GM18505 (cell line): ENCODE measurements around the gene CLDN7.

Experiments
- ATAC-seq: cut with Tn5 transposase; IDR thresholded peaks from one replicate; pipeline ENCODE4 v1.9.1; 2021; ENCODE audit not compliant: unreplicated experiment
- POLR2A ChIP-seq: IDR thresholded peaks from 4 replicates; pipeline ENCODE4 v1.6.1; 2011; ENCODE audit warnings: borderline replicate concordance; ENCODE audit not compliant: insufficient read depth, insufficient read length; ENCODE audit errors: extremely low read depth

Gene CLDN7

DNA sequence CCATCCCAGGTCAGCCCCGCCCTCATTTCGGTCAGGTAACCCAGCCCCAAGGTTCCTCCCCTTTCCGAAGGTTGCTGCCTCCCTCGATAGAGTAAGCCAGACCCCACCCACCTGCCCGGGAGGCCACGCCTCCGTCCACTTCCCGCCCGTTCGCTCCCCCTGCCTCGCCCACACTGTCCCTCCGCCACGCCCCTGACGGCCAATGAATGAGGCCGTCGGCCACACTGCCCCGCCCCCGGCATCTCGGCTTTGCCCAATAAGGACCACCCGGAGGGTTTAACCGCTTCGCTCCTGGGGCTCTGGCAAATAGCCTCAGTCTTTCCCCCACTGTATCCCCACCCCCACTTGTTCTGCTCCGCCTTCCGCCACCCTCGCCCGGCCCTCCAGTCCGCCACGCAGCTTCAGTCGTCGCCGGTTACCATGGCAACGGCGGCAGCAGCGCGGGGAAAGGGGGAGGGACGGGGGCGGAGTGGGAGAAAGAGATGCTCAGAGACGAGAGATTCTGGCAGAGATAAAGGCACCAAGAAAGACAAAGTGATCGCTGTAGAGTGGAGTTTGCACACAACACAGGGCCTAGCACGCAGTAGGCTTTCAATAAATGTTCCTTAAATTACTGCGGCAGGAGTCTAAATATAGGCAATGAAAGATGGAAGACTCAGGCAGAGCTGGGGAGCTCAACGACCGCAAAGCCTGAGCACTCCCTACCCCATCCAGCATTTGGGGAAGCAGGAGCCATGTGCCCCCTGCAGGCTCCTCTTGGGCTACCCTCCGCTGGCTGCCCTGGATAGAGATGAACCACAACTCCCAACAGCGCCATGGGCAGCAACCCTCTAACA lies 47.8 kb downstream of the CLDN7 start:
- TF ChIP-seq POLR2A, result no peak
- ATAC-seq, result peak; percentile 79

DNA sequence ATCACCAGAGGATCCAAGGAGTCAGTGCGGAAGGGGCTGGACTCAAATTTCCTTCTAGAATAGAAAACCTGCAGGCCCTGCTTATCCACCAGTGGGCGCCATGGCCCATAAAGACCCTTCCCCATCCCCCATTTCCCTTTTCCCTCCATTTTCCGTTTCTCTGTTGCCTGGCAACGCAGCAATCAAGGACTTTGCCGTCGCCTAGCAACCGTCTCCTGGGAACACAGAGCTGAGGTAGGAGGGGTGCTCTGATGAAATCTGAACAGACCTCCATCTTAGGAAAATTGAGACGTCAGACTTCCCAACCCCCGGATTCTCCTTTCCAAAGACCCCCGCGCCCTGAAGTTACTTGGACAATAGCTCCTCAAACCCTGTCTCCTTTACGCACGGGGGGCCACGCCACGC lies 48.4 kb downstream of the CLDN7 start:
- no peak for TF ChIP-seq POLR2A
- no peak for ATAC-seq

DNA sequence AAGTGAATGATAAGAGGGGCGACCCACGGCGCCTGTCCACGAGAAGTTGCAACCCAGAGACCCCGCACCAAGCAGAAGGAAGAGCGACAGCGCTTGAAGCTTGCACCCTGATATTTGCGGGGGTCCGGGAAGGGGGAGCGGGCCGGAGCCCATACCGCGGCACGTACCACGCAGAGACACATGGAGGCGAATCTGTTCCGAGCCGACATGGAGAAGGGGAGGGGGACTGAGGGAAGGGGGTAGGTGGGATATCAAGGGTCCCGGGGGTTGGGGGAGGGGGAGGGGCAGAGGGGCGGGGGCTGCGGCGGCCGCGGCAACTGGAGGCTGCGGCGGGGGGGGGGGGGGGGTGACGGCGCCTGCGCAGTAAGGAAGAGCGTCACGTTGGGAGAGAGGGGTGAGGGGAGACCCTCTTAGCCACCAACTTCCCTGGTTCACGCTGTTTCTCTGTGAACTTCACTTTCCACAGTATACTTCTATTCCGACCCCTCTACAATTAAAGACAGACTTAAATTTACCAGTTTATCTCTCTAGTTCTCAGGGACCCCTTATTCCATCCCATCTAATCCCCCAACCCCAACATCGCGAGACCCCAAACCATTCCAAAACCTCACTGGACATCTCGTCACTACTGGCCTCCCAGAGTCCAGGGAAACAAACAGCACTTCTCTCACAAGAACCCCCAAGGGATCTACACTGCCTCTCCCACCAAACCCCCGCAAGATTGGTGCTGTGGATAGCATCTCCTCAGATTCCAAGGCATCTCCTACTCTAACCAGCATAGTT lies 50.6 kb downstream of the CLDN7 start:
- no peak for ATAC-seq
- no peak for TF ChIP-seq POLR2A
